NCI-H1694 (cell line): ENCODE results near the gene ZNF335.

Experiments used
- DNase-seq: peaks from one replicate; lab custom pipeline; 2025; lab: John Stamatoyannopoulos, UW

Gene ZNF335, protein sequence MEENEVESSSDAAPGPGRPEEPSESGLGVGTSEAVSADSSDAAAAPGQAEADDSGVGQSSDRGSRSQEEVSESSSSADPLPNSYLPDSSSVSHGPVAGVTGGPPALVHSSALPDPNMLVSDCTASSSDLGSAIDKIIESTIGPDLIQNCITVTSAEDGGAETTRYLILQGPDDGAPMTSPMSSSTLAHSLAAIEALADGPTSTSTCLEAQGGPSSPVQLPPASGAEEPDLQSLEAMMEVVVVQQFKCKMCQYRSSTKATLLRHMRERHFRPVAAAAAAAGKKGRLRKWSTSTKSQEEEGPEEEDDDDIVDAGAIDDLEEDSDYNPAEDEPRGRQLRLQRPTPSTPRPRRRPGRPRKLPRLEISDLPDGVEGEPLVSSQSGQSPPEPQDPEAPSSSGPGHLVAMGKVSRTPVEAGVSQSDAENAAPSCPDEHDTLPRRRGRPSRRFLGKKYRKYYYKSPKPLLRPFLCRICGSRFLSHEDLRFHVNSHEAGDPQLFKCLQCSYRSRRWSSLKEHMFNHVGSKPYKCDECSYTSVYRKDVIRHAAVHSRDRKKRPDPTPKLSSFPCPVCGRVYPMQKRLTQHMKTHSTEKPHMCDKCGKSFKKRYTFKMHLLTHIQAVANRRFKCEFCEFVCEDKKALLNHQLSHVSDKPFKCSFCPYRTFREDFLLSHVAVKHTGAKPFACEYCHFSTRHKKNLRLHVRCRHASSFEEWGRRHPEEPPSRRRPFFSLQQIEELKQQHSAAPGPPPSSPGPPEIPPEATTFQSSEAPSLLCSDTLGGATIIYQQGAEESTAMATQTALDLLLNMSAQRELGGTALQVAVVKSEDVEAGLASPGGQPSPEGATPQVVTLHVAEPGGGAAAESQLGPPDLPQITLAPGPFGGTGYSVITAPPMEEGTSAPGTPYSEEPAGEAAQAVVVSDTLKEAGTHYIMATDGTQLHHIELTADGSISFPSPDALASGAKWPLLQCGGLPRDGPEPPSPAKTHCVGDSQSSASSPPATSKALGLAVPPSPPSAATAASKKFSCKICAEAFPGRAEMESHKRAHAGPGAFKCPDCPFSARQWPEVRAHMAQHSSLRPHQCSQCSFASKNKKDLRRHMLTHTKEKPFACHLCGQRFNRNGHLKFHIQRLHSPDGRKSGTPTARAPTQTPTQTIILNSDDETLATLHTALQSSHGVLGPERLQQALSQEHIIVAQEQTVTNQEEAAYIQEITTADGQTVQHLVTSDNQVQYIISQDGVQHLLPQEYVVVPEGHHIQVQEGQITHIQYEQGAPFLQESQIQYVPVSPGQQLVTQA (N-terminal part only)

DNA sequence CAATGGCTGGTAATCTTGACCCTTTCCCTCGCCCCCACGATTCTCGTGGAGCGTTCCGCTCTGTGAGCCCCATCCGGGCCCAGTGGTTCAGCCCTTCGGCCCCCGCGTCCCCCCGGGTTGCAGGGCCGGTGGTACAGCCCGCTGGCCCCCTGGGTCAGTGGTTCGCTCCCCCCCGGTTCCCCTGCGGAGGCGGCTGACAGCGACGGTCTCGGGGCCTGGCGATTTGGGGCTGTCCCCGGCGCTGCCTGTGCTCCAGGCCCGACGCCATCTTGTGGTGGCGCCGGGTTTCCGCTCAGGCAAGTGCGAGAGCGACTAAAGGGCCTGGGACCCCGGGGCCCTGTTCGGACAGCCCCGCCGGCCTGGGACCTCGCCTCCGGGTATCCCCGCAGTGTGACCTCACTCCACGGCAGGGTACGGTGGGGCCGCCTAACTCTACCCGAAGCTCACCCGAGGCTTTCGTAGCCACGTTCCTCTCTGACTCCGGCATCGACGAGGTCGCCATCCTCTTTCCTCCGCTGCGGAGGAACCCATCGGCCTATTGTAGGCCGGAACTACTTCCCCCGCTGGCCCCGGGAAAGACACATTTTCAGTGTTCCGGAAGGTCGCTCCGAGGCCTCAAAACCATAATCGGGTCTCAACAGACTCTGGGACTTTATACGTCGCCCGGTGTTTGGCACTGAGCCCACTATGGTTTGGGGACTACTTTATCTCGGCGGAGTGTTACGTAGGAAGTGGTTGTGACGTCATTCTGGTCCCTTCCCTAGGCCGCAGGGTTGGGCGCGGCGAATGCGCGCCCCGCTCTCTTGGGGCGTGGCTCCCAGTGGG is at the start of gene ZNF335:
ZNF335 (minus strand) TSS at position 529 of the 825 bp plus-strand sequence. CDS start 793 bp downstream, outside the sequence.
- DNase-seq, result peak; percentile 83

DNA sequence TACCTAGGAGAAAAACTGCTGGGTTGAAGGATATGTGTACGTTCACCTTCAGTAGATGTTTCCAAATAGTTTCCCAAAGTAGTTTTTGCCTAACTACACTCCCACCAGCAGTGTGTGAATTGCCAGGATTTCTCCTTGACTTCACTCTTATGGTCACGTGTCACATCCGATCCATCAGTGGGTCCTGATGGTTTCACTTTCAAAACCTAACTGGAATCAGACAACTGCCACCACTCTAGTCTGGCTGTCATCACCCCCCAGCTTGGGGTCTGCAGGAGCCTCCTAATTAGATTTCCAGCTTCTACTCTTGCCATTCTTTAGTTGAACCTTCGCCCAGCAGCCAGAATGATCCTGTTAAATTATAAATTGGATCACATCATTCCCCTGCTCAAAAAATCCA is 48.6 kb upstream of the ZNF335 start:
- no peak for DNase-seq

DNA sequence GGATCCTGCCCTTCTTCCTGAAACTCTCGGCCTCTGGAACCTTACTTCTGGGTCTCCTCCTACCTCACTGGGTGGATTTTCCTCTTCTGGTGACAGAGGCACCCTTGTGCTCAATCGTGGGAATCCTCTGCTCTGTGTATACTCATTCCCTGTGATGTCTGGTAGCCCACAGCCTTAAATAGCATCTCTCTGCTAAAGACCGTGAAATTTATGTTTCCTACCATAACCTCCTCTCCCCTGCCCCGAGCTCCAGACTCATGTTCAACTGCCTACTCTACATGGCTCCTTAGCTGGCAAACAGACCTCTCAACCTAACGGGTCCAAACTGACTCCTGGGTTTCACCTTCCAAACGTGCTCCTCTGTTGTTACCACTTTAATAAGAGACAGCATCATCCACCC is 46.6 kb upstream of the ZNF335 start:
- DNase-seq, result no peak

DNA sequence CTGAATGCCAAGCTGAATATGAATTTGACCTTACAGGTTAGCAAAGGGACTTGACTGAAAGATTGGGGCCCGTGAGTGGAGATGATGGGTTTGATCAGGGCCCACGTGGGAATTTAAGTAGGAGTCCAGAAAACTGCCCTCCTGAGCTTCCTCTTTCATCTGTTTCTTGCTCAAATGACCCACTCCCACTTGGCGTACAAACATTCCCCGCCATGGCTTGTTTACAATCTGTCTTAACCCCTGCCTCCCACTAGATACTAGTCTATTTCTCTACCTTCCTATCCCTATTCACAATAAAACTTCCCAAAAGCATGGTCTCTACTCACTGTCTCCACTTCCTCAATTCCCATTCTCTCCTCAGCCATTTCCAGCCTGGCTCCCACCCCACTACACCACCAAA is 46.1 kb upstream of the ZNF335 start:
- no peak for DNase-seq

- DNase-seq, result no peak
Measured at GRCh38 chr20:46017272-46017671, 45.3 kb upstream of the ZNF335 start.

- no peak for DNase-seq
Measured at GRCh38 chr20:46014517-46015396, 42.8 kb upstream of the ZNF335 start.

DNA sequence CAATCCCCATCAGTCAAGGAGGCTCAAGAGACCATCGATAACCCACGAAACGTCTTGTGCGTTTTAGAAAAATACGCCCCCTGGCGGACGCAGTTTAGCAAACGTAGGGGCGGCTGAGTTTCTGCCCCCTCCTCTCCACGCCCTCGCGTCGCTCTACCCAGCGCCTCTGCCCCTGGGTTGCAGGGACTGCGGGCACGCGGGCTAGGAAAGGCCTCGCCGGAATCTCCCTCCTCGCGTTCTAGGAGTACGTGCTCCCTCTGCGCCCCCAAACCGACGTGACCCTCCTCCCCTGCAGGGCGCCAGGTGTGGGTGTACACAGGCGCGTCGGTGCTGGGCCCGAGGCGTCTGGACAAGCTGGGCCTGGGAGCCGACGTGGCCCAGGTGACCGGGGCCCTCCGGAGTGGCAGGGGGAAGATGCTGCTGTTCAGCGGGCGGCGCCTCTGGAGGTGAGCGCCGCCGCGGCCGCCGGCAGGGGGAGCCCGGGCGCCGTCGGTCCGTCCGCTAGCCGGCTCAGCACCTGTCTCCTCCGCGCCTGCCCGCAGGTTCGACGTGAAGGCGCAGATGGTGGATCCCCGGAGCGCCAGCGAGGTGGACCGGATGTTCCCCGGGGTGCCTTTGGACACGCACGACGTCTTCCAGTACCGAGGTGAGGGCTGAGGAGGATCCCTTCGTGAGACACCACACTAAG is 42.0 kb upstream of the ZNF335 start:
- peak; percentile 40 for DNase-seq

DNA sequence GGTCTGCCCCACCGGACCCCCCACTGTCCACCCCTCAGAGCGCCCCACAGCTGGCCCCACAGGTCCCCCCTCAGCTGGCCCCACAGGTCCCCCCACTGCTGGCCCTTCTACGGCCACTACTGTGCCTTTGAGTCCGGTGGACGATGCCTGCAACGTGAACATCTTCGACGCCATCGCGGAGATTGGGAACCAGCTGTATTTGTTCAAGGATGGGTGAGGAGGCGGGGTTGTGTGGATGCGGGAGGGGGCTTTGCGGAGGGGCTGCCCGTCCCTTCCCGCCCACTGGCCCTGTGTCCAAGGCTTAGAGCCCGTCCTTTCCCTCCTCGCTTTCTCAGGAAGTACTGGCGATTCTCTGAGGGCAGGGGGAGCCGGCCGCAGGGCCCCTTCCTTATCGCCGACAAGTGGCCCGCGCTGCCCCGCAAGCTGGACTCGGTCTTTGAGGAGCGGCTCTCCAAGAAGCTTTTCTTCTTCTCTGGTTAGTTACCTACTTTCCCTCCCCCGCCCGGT is 41.4 kb upstream of the ZNF335 start:
- no peak for DNase-seq

DNA sequence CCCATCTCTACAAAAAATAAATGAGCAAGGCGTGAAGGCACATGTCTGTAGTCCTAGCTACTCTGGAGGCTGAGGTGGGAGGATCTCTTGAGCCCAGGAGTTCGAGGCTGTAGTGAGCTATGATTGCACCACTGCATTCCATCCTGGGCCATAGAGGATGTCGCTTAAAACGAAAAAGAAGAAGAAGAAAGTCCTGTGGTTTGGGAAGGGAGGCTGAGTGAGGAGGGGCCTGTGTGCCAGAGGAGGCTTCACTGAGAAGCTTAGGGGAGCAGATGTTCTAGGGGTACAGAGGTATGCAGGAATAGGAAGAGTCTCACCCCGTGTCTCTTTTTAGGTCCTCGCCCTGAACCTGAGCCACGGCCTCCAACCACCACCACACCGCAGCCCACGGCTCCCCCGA is 40.9 kb upstream of the ZNF335 start:
- no peak for DNase-seq

- DNase-seq, result no peak
Measured at GRCh38 chr20:46011631-46012482, 39.9 kb upstream of the ZNF335 start.

DNA sequence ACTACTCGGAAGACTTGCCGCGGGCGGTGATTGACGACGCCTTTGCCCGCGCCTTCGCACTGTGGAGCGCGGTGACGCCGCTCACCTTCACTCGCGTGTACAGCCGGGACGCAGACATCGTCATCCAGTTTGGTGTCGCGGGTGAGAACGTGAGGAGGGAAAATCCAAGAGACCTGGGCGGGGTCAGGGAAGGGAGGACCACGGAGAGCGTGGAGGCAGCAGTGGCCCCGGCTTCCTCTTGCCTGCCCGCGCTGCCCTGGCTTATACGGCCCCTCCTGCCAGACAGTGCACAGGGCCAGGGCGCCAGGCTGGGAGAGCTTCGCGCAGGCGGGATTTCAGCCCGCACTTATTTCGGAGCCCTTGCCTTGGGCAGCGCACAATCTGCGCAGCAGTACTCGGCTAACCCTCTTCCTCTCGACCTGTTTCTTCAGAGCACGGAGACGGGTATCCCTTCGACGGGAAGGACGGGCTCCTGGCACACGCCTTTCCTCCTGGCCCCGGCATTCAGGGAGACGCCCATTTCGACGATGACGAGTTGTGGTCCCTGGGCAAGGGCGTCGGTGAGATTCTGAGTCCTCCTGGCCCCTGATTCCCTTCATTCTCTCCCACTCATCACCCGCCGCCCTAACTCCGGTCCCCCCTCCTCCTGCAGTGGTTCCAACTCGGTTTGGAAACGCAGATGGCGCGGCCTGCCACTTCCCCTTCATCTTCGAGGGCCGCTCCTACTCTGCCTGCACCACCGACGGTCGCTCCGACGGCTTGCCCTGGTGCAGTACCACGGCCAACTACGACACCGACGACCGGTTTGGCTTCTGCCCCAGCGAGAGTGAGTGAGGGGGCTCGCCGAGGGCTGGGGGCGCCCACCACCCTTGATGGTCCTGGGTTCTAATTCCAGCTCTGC is 38.7 kb upstream of the ZNF335 start:
- DNase-seq, result no peak

DNA sequence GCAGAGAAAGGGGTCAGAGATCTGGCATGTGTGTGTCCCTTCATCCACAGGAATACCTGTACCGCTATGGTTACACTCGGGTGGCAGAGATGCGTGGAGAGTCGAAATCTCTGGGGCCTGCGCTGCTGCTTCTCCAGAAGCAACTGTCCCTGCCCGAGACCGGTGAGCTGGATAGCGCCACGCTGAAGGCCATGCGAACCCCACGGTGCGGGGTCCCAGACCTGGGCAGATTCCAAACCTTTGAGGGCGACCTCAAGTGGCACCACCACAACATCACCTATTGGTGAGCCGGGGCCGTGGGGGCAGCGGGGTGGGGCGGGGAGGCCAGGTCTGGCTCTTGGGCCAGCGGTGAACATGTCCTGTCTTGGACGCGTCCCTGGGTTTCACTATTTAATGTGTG is 37.8 kb upstream of the ZNF335 start:
- no peak for DNase-seq

DNA sequence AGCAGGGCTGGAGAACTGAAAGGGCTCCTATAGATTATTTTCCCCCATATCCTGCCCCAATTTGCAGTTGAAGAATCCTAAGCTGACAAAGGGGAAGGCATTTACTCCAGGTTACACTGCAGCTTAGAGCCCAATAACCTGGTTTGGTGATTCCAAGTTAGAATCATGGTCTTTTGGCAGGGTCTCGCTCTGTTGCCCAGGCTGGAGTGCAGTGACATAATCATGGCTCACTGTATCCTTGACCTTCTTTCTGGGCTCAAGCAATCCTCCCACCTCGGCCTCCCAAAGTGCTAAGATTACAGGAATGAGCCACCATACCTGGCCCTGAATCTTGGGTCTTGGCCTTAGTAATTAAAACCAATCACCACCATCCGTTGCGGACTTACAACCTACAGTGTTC is 35.7 kb upstream of the ZNF335 start:
- no peak for DNase-seq

DNA sequence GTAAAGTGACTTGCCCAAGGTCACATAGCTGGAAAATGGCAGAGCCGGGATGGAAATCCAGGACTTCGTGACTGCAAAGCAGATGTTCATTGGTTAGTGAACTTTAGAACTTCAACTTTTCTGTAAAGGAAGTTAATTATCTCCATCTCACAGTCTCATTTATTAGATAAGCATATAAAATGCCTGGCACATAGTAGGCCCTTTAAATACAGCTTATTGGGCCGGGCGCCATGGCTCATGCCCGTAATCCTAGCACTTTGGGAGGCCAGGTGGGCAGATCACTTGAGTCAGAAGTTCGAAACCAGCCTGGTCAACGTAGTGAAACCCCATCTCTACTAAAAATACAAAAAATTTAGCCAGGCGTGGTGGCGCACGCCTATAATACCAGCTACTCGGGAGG is 35.0 kb upstream of the ZNF335 start:
- DNase-seq, result no peak

DNA sequence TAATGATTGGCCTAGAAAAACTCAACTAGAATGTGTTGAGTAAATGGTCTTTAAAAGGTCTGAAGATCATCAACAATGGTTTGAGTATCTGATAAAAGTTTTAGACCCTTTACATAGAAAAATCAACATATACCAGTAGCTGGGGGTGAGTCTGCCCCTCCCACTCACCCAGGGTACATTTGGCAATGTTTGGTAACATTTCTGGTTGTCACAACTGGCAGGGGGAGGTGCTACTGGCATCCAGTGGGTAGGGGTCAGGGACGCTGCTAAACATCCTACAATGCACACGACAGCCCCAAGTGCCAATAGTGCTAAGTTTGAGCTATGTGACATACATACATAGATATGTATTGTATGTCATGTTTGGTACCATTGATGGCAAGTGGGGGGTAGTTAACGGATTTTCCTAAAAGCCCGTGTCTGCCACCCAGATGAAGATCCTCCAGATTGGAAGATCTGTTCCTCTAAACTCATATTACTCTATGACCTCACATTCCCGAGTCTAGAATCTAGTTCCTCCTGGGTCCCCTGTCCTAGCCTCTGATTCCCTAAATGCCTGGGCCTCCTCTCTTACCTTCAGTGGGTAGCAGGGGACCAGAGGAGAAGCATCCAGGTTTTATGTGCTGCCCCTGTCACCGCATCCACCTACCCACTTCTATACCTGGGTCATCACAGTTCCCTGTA is 34.2 kb upstream of the ZNF335 start:
- DNase-seq, result no peak

DNA sequence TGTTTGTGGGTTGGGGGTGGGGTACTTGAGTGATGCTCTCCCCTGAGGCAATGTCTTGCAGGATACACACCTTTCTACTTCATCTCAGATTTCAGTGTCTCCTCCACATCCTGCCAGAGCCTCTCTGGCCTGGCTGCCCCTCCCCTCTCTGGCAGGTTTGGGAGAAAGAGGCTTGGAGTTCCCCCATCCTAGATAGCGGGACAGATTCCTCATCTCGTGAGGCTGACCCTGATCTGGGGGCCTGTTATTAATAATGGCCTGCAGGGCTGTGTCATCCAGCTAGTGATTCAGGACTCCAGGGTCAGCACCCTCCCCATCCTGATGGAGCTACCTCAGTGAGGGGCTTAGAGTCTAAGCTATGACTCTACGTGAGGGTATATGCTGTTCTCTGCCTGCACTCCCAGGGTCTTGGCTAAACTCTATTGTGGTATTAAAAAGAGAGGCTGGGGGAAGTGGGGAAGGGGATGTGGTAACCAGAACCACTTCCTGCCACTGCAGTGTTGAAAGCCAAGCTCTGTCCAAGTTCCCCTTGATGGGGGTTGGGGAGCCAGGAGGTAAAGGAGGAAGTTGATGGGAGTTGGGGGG is 33.0 kb upstream of the ZNF335 start:
- DNase-seq, result no peak

DNA sequence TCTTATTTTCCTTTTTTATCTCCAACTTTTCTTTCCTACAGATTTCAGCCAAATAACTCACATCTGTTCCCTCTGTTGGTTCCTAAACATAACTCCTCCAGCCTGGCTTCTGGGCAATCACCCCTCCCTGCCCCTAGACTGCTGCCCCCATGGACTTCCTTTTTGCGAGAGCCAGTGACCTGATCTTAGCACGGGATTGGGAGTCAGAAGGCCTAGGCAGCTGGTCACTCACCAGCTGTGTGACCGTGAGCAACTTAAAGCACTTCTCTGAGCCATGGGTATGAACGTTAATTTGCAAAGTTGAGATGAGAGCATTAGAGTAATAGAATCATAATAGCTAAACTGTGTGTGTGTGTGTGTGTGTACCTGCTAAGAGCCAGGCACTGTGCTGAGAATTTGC is 32.2 kb upstream of the ZNF335 start:
- no peak for DNase-seq
